Liver (tissue), 9 donors: ENCODE results near the gene GPR62. TPM values are rescaled to one million over a fixed set of nuclear protein-coding genes. Genes with fewer than 3 reads are reported as not detected.

ENCODE experiments used
- DNase-seq: peaks from one replicate; pipeline ENCODE4 v3.0.0-alpha.2; 2017; ENCODE audit warnings: low spot score
- H3K27ac ChIP-seq, 2 donors: one replicate each; pipeline ENCODE4 v1.7.0; 2013; ENCODE audit warnings: inconsistent platforms in 2 of 2, low read length in 2 of 2, control low read depth in 1 of 2, low read depth in 1 of 2, mild to moderate bottlenecking in 1 of 2
- H3K27me3 ChIP-seq, 4 donors: one replicate each; pipeline versions ENCODE4 v1.6.1 to v1.7.0; 2013; ENCODE audit warnings: low read length in 3 of 4, inconsistent platforms in 1 of 4, mild to moderate bottlenecking in 1 of 4, moderate library complexity in 1 of 4; ENCODE audit not compliant: control insufficient read depth in 4 of 4, insufficient read depth in 4 of 4
- H3K36me3 ChIP-seq, 4 donors: one replicate each; pipeline versions ENCODE4 v1.6.1 to v1.7.0; 2013; ENCODE audit warnings: low read length in 3 of 4, mild to moderate bottlenecking in 3 of 4, low read depth in 1 of 4, moderate library complexity in 1 of 4; ENCODE audit not compliant: control insufficient read depth in 4 of 4, insufficient read depth in 3 of 4
- H3K4me1 ChIP-seq, 4 donors: one replicate each; pipeline versions ENCODE4 v1.6.1 to v1.7.0; 2013; ENCODE audit warnings: low read length in 3 of 4, mild to moderate bottlenecking in 3 of 4, moderate library complexity in 1 of 4; ENCODE audit not compliant: control insufficient read depth in 4 of 4, insufficient read depth in 4 of 4
- H3K4me3 ChIP-seq, 3 donors: one replicate each; pipeline versions ENCODE4 v1.6.1 to v1.7.0; 2013; ENCODE audit warnings: low read length in 3 of 3, control low read depth in 1 of 3, low read depth in 1 of 3, mild to moderate bottlenecking in 1 of 3
- H3K9ac ChIP-seq, 2 donors: one replicate each; pipeline ENCODE4 v1.7.0; 2013; ENCODE audit warnings: low read length in 2 of 2, mild to moderate bottlenecking in 2 of 2, moderate library complexity in 2 of 2, control low read depth in 1 of 2, low read depth in 1 of 2
- H3K9me3 ChIP-seq, 4 donors: one replicate each; pipeline versions ENCODE4 v1.6.1 to v1.7.0; 2013; ENCODE audit warnings: low read length in 3 of 4; ENCODE audit not compliant: control insufficient read depth in 4 of 4
- ATF3 ChIP-seq: IDR thresholded peaks from 2 replicates; pipeline ENCODE4 v1.6.1; 2016; ENCODE audit warnings: antibody characterized with exemption
- EGR1 ChIP-seq, 2 donors: IDR thresholded peaks; 2 replicates each; pipeline ENCODE4 v1.6.1; 2016 to 2018; ENCODE audit warnings: antibody characterized with exemption in 2 of 2, low read depth in 2 of 2
- FOXA1 ChIP-seq: IDR thresholded peaks from 2 replicates; pipeline ENCODE4 v1.6.1; 2016; ENCODE audit warnings: antibody characterized with exemption
- FOXA2 ChIP-seq: IDR thresholded peaks from 2 replicates; pipeline ENCODE4 v1.6.1; 2016; ENCODE audit warnings: antibody characterized with exemption
- GABPA ChIP-seq, 2 donors: IDR thresholded peaks in 1 of 2; conservative IDR thresholded peaks in 1 of 2; 2 replicates each; pipeline ENCODE4 v1.6.1; 2016; ENCODE audit warnings: antibody characterized with exemption in 2 of 2, mild to moderate bottlenecking in 1 of 2, moderate library complexity in 1 of 2
- HNF4A ChIP-seq, 2 donors: conservative IDR thresholded peaks; 2 replicates each; pipeline ENCODE4 v1.6.1; 2016; ENCODE audit warnings: antibody characterized with exemption in 2 of 2, mild to moderate bottlenecking in 2 of 2
- HNF4G ChIP-seq: IDR thresholded peaks from 2 replicates; pipeline ENCODE4 v1.6.1; 2016; ENCODE audit warnings: antibody characterized with exemption
- JUND ChIP-seq, 2 donors: IDR thresholded peaks; 2 replicates each; pipeline ENCODE4 v1.6.1; 2016; ENCODE audit warnings: antibody characterized with exemption in 2 of 2
- MAX ChIP-seq: IDR thresholded peaks from 2 replicates; pipeline ENCODE4 v1.6.1; 2016; ENCODE audit warnings: antibody characterized with exemption
- NR2F2 ChIP-seq: IDR thresholded peaks from 2 replicates; pipeline ENCODE4 v1.6.1; 2016; ENCODE audit warnings: antibody characterized with exemption
- RAD21 ChIP-seq, 2 donors: IDR thresholded peaks; 2 replicates each; pipeline ENCODE4 v1.6.1; 2016; ENCODE audit warnings: antibody characterized with exemption in 2 of 2, mild to moderate bottlenecking in 2 of 2
- REST ChIP-seq: IDR thresholded peaks from 2 replicates; pipeline ENCODE4 v1.6.1; 2016; ENCODE audit warnings: antibody characterized with exemption, mild to moderate bottlenecking
- RXRA ChIP-seq, 2 donors: IDR thresholded peaks; 2 replicates each; pipeline ENCODE4 v1.6.1; 2017 to 2018; ENCODE audit warnings: antibody characterized with exemption in 2 of 2, mild to moderate bottlenecking in 1 of 2
- SP1 ChIP-seq: IDR thresholded peaks from 2 replicates; pipeline ENCODE4 v1.6.1; 2018; ENCODE audit warnings: antibody characterized with exemption, mild to moderate bottlenecking
- TAF1 ChIP-seq: conservative IDR thresholded peaks from 2 replicates; pipeline ENCODE4 v1.6.1; 2016; ENCODE audit warnings: antibody characterized with exemption, mild to moderate bottlenecking
- YY1 ChIP-seq: IDR thresholded peaks from 2 replicates; pipeline ENCODE4 v1.6.1; 2016; ENCODE audit warnings: antibody characterized with exemption, mild to moderate bottlenecking
- ZBTB33 ChIP-seq: IDR thresholded peaks from 2 replicates; pipeline ENCODE4 v1.6.1; 2016; ENCODE audit warnings: antibody characterized with exemption
- WGBS: extraction: QIAGEN DNeasy Blood & Tissue Kit; methylation state at CpG from one replicate; pipeline ENCODE4 v1.1.7; 2013; 5-methylcytosine and 5-hydroxymethylcytosine counted together
- polyA plus RNA-seq, 2 donors: library from polyadenylated mRNA; stranded (reverse) in 1 of 2; unstranded in 1 of 2; fragments of 200-250 nt in 1 of 2; fragments of >200 nt in 1 of 2; fragmentation: Nextera tagmentation in 1 of 2; extraction: Ambion mirVana in 1 of 2; gene quantifications; one replicate each; pipeline versions ENCODE4 v1.2.1 to v1.2.3, GENCODE V29; 2013 to 2015
- total RNA-seq, 2 donors: library from RNA; depleted of rRNA; stranded (reverse); fragments of >200 nt; gene quantifications; one replicate each; pipeline ENCODE4 v1.2.3, GENCODE V29; 2014
- donor health status: healthy.
- donor health status: healthy.
- donor health status: healthy.
- donor health status: healthy.
- donor health status: healthy.

GPR62 gene
- total and polyA plus RNA-seq, 4 donors, result 0.07 to 0.08 TPM; not detected in 2

- Histone ChIP-seq H3K4me1 (peaks cover 11 to 35% (median 19%) of the 10 kb centered on the region in 4 donors), H3K4me3 (no peak overlapping the region), H3K9me3 (no peaks in the 10 kb centered on the region), H3K9ac (no peak overlapping the region), H3K27ac (no peak overlapping the region), H3K27me3 (no peaks in the 10 kb centered on the region), H3K36me3 (peaks cover 0 to 2% (median 0%) of the 10 kb centered on the region in 4 donors)
- no peak for TF ChIP-seq RAD21 (IDR thresholded peaks at IDR 0.05)
- TF ChIP-seq NR2F2, result peak; percentile 80
- TF ChIP-seq HNF4A (conservative IDR thresholded peaks at IDR 0.05), result peak in 1 of 2 donors; percentile 58
- no peak for TF ChIP-seq HNF4G
- no peak for TF ChIP-seq MAX
- TF ChIP-seq EGR1 (IDR thresholded peaks at IDR 0.05; ENCODE audit: low read depth in 2 of 2), result no peak
- no peak for TF ChIP-seq ATF3
- TF ChIP-seq GABPA (IDR thresholded peaks at IDR 0.05 in 1 of 2, conservative IDR thresholded peaks at IDR 0.05 in 1 of 2), result no peak
- no peak for TF ChIP-seq JUND (IDR thresholded peaks at IDR 0.05)
- TF ChIP-seq RXRA (IDR thresholded peaks at IDR 0.05), result peak; percentile 75 to 99
- TF ChIP-seq REST, result no peak
- no peak for TF ChIP-seq FOXA2
- TF ChIP-seq YY1, result no peak
- TF ChIP-seq SP1, result peak; percentile 44
- TF ChIP-seq ZBTB33, result no peak
- TF ChIP-seq FOXA1, result no peak
- no peak for DNase-seq
- WGBS, result 92% methylated on average over 20 of the region's 20 CpGs
Observed at GRCh38 chr3:51958603-51959521, 3.7 kb downstream of the GPR62 start.

- Histone ChIP-seq H3K4me3 (no peak overlapping the region), H3K27me3 (no peaks in the 10 kb centered on the region), H3K9ac (no peak overlapping the region), H3K9me3 (no peaks in the 10 kb centered on the region), H3K27ac (no peak overlapping the region), H3K36me3 (peaks cover 0 to 2% (median 0%) of the 10 kb centered on the region in 4 donors), H3K4me1 (peaks cover 11 to 35% (median 19%) of the 10 kb centered on the region in 4 donors)
- 99% methylated on average over 7 of the region's 7 CpGs for WGBS
- no peak for DNase-seq
- TF ChIP-seq MAX (no peak), EGR1 (IDR thresholded peaks at IDR 0.05; ENCODE audit: low read depth in 2 of 2) (no peak), FOXA2 (no peak), ATF3 (no peak), JUND (IDR thresholded peaks at IDR 0.05) (no peak), REST (no peak), FOXA1 (no peak), ZBTB33 (no peak), TAF1 (no peak), GABPA (IDR thresholded peaks at IDR 0.05 in 1 of 2, conservative IDR thresholded peaks at IDR 0.05 in 1 of 2) (no peak), HNF4A (conservative IDR thresholded peaks at IDR 0.05) (no peak)
Observed at GRCh38 chr3:51959651-51960050, 4.5 kb downstream of the GPR62 start.
